ENCODE measurements around the gene MRPL50. TPM values are rescaled to one million over a fixed set of nuclear protein-coding genes. Genes with fewer than 3 reads are reported as not detected.
A peak's percentile ranks its signal among the peaks of the same experiment; 100 is the strongest.

The MRPL50 gene
- total and polyA plus RNA-seq, 9 of the 15 experiments (the other 6 are each of a cell fraction or from before 2014, with no cell fraction given) = 17.5 to 107 (median 37.4) TPM

DNA sequence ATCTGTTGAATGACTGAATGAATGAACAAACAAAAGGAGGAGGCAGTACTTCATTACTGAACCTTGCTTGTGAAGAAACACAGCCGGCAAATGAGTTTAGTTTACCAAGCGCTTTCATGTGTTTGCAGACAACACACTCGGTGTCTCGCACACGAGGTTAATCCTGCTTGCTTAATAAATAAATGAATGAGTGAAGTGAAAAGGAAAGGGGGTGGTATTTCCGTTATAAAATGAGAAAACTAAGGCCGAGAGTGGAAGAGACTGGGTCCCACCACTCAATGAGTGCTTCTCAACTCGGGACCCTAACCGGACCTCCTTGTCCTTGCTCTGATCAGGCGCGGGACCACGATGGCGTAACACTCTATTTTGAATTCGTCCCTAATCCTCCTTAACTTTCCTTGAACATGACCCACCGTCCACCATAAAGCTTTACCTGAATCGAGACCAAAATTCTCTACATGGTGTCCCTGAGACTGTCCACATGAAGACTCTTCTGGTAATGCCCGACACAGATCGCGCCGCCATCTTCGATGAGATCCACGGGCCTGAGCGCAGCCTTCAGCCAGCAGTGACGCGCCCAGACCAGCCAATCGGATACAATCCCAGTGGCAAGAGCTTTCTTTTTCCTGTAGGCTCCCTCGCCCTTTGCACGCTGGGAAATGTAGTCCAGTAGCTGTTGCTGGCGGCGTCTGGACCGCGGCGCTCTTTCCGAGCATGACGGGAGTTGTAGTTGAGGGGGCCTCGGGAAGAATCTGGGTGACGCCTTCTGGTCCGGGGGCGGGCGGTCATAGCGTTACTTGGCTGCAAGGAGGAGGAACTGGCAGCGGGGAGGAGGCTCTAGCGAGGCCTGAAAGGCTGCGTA lies at the start of gene MRPL50, which contains the start of gene ZNF189 (continued):
- TF ChIP-seq, protein P1, sequence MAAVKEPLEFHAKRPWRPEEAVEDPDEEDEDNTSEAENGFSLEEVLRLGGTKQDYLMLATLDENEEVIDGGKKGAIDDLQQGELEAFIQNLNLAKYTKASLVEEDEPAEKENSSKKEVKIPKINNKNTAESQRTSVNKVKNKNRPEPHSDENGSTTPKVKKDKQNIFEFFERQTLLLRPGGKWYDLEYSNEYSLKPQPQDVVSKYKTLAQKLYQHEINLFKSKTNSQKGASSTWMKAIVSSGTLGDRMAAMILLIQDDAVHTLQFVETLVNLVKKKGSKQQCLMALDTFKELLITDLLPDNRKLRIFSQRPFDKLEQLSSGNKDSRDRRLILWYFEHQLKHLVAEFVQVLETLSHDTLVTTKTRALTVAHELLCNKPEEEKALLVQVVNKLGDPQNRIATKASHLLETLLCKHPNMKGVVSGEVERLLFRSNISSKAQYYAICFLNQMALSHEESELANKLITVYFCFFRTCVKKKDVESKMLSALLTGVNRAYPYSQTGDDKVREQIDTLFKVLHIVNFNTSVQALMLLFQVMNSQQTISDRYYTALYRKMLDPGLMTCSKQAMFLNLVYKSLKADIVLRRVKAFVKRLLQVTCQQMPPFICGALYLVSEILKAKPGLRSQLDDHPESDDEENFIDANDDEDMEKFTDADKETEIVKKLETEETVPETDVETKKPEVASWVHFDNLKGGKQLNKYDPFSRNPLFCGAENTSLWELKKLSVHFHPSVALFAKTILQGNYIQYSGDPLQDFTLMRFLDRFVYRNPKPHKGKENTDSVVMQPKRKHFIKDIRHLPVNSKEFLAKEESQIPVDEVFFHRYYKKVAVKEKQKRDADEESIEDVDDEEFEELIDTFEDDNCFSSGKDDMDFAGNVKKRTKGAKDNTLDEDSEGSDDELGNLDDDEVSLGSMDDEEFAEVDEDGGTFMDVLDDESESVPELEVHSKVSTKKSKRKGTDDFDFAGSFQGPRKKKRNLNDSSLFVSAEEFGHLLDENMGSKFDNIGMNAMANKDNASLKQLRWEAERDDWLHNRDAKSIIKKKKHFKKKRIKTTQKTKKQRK (IDR thresholded peaks at IDR 0.05; ENCODE audit: borderline replicate concordance, low read depth, low read length) = no peak
- TF ChIP-seq TOE1 (IDR thresholded peaks at IDR 0.05; ENCODE audit: borderline replicate concordance) (peak; percentile 32; the same call in 1 of the 2 replicates), TOE1 (CRISPR knock-in tag; IDR thresholded peaks at IDR 0.05; ENCODE audit: borderline replicate concordance, low read depth) (no peak), MEF2D (tag; conservative IDR thresholded peaks at IDR 0.05; ENCODE audit: low read depth) (no peak), YY1 (IDR thresholded peaks at IDR 0.05; ENCODE audit: borderline replicate concordance in 1 of 3, control insufficient read depth in 1 of 3, extremely low read depth in 1 of 3, insufficient read depth in 3 of 3, insufficient read length in 1 of 3, insufficient replicate concordance in 2 of 3, low read depth in 1 of 3, low read length in 2 of 3) (peak; percentile 74 to 97 (median 94)), NR2C1 (IDR thresholded peaks at IDR 0.05) (peak; percentile 64), NR2C1 (tag; IDR thresholded peaks at IDR 0.05) (peak; percentile 85), BDP1 (IDR thresholded peaks at IDR 0.05; ENCODE audit: insufficient read depth, insufficient read length) (no peak), MEF2A (IDR thresholded peaks at IDR 0.05; ENCODE audit: control insufficient read depth, low read depth, low read length) (no peak)
- TF ChIP-seq, protein P2, sequence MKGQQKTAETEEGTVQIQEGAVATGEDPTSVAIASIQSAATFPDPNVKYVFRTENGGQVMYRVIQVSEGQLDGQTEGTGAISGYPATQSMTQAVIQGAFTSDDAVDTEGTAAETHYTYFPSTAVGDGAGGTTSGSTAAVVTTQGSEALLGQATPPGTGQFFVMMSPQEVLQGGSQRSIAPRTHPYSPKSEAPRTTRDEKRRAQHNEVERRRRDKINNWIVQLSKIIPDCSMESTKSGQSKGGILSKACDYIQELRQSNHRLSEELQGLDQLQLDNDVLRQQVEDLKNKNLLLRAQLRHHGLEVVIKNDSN (CRISPR knock-in tag; IDR thresholded peaks at IDR 0.05) = no peak

All from K562 (cell line).